H1 (cell line): Measurements from ENCODE around the gene HIPK2. TPM values are rescaled to one million over a fixed set of nuclear protein-coding genes. Genes with fewer than 3 reads are reported as not detected.

ENCODE experiments used
- BRCA1 ChIP-seq: IDR thresholded peaks from 2 replicates; pipeline ENCODE4 v1.6.1; 2012; ENCODE audit warnings: low read depth, low read length, improper control_type of control experiment
- CBX5 ChIP-seq: fragments of 300-800, 300-1000 bp; sonication (generic); IDR thresholded peaks from 2 replicates; pipeline ENCODE4 v1.7.1; 2016; ENCODE audit warnings: antibody characterized with exemption, low read length, low read depth
- KDM1A ChIP-seq: fragments of 200-600, 300-600 bp; sonication (generic); IDR thresholded peaks from 2 replicates; pipeline ENCODE4 v1.7.1; 2016; ENCODE audit warnings: mild to moderate bottlenecking, low read length, borderline replicate concordance
- KDM5A ChIP-seq: fragments of 200-600 bp; IDR thresholded peaks from 2 replicates; pipeline ENCODE4 v1.7.1; 2012; ENCODE audit warnings: mild to moderate bottlenecking, low read length, inconsistent platforms, mixed read lengths
- RAD21 ChIP-seq, 2 experiments: IDR thresholded peaks in 1 of 2; conservative IDR thresholded peaks in 1 of 2; 2 replicates each; pipeline ENCODE4 v1.6.1; 2011; ENCODE audit warnings: low read depth in 2 of 2, low read length in 2 of 2, improper control_type of control experiment in 1 of 2, inconsistent platforms in 1 of 2, mild to moderate bottlenecking in 1 of 2, moderate library complexity in 1 of 2
- polyA plus RNA-seq, 7 experiments: library from polyadenylated mRNA; depleted of rRNA in 3 of 7; stranded (reverse) in 5 of 7; unstranded in 2 of 7; fragments of >200 nt in 5 of 7; fragments of 200-250 nt in 2 of 7; gene quantifications; 1 replicate in 5 of 7; 2 replicates in 1 of 7; 4 replicates in 1 of 7; pipeline versions ENCODE4 v1.2.1 to v1.2.3, GENCODE V29; 2011 to 2013; ENCODE audit warnings: missing spikeins in 2 of 7, mixed read lengths in 2 of 7
- total RNA-seq: library from RNA; stranded (reverse); fragmentation: NEBNext Ultra II Directional; extraction: Animal tissue kit (Norgen Biotek cat#: 25700); gene quantifications from 2 replicates; pipeline ENCODE4 v1.2.1, GENCODE V29; 2021
- TF ChIP-seq, protein P1 (sequence below): IDR thresholded peaks from 2 replicates; pipeline ENCODE4 v1.6.1; 2011; ENCODE audit warnings: low read length, improper control_type of control experiment

Gene HIPK2
- total and polyA plus RNA-seq, 2 of the 8 experiments (the other 6 are each of a cell fraction or from before 2014, with no cell fraction given): 8.3 to 24.3 TPM

DNA sequence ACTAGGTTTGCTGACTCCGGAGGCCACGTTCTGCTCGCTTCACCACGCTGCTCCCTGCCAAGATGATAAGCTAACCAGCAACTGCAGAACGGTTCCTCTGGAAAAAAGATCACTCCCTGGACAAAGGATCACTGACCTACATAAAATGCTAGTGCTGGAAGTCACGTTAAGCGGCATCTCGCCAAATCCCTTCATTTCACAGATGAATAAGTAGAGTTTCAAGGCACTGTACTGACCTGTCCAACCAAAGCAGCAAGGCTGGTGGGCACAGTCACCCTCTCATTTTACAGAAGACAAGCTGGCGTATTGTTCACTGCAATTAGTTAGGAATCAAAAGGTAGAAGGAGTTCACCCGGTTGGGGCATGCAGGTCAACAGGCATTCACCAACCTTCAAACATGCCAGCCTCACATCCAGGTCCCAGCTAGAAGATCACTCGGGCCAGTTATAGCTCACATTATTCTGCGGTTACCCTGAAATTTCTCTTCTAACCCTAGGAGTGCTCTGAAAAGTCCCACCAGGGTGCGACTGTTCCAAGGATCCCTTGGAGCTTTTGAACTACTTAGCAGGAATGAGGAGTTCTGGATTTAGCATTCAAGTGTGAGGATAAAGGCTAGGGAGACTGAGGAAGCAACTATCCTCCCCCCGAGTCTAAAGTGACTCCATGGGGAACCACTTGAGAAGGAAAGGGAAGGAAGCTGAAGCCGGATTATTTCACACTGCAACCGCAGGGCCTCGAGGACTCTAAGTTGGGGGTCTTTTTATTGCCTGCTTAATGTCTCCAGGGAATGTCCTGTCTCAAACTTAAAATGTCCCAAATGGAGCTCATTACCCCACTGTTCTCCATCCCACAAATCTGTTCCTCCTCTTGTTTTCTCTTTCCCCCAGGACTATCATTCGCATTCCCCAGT lies 32.8 kb downstream of the HIPK2 start (continued):
- no peak for TF ChIP-seq CBX5
- TF ChIP-seq RAD21 (IDR thresholded peaks at IDR 0.05 in 1 of 2, conservative IDR thresholded peaks at IDR 0.05 in 1 of 2; ENCODE audit: low read depth in 2 of 2, low read length in 2 of 2): no peak
- no peak for TF ChIP-seq KDM5A
- TF ChIP-seq BRCA1: no peak
- TF ChIP-seq, protein P1, sequence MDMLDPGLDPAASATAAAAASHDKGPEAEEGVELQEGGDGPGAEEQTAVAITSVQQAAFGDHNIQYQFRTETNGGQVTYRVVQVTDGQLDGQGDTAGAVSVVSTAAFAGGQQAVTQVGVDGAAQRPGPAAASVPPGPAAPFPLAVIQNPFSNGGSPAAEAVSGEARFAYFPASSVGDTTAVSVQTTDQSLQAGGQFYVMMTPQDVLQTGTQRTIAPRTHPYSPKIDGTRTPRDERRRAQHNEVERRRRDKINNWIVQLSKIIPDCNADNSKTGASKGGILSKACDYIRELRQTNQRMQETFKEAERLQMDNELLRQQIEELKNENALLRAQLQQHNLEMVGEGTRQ: no peak
- TF ChIP-seq KDM1A: no peak
